Uterus (tissue), 2 donors: ENCODE data around the gene ARFIP1.

Source experiments
- CTCF ChIP-seq, 4 experiments: fragments of 200-600 bp in 2 of 4; fragments of 450-650 bp in 2 of 4; sonication (generic) in 2 of 4; IDR thresholded peaks; one replicate each; pipeline ENCODE4 v1.5.1; 2016 to 2019; ENCODE audit warnings: antibody characterized with exemption in 4 of 4, mild to moderate bottlenecking in 2 of 4, moderate library complexity in 1 of 4
- POLR2A ChIP-seq, 2 donors: fragments of 450-650 bp; IDR thresholded peaks; one replicate each; pipeline ENCODE4 v1.6.1; 2016; ENCODE audit warnings: antibody characterized with exemption in 2 of 2, mild to moderate bottlenecking in 1 of 2, moderate library complexity in 1 of 2

GRCh38 chr4:152877868-152878267, 98.1 kb downstream of the ARFIP1 start:
- no peak for TF ChIP-seq CTCF (IDR thresholded peaks at IDR 0.05)
- TF ChIP-seq POLR2A (IDR thresholded peaks at IDR 0.05) = no peak
